H1 (cell line): Measurements from ENCODE around the gene NUB1. TPM values are rescaled to one million over a fixed set of nuclear protein-coding genes. Genes with fewer than 3 reads are reported as not detected.

Experiments used
- BCL11A ChIP-seq, 2 experiments: IDR thresholded peaks; one replicate each; pipeline ENCODE4 v1.6.1; 2011; ENCODE audit warnings: low read depth in 2 of 2, low read length in 2 of 2, mild to moderate bottlenecking in 2 of 2
- HDAC2 ChIP-seq, 2 experiments: fragments of 300-600 bp in 1 of 2; sonication (generic) in 1 of 2; IDR thresholded peaks; 2 replicates each; pipeline ENCODE4 v1.6.1; 2011 to 2012; ENCODE audit warnings: low read depth in 2 of 2, low read length in 2 of 2, mild to moderate bottlenecking in 2 of 2, moderate library complexity in 2 of 2, borderline replicate concordance in 1 of 2, inconsistent platforms in 1 of 2
- HDAC6 ChIP-seq: IDR thresholded peaks from one replicate; pipeline ENCODE4 v1.7.1; 2012; ENCODE audit warnings: low read depth, mild to moderate bottlenecking, inconsistent platforms, low read length, moderate library complexity
- SRF ChIP-seq: IDR thresholded peaks from 2 replicates; pipeline ENCODE4 v1.6.1; 2011; ENCODE audit warnings: mild to moderate bottlenecking, low read depth, low read length, moderate library complexity
- ZNF274 ChIP-seq: IDR thresholded peaks from 2 replicates; pipeline ENCODE4 v1.7.0; 2012; ENCODE audit warnings: low read length, borderline replicate concordance; ENCODE audit errors: extremely low read depth
- polyA plus RNA-seq, 7 experiments: library from polyadenylated mRNA; depleted of rRNA in 3 of 7; stranded (reverse) in 5 of 7; unstranded in 2 of 7; fragments of >200 nt in 5 of 7; fragments of 200-250 nt in 2 of 7; gene quantifications; 1 replicate in 5 of 7; 2 replicates in 1 of 7; 4 replicates in 1 of 7; pipeline versions ENCODE4 v1.2.1 to v1.2.3, GENCODE V29; 2011 to 2013; ENCODE audit warnings: missing spikeins in 2 of 7, mixed read lengths in 2 of 7
- total RNA-seq: library from RNA; stranded (reverse); fragmentation: NEBNext Ultra II Directional; extraction: Animal tissue kit (Norgen Biotek cat#: 25700); gene quantifications from 2 replicates; pipeline ENCODE4 v1.2.1, GENCODE V29; 2021
- TF ChIP-seq, protein P1 (sequence below): fragments of 300-600 bp; sonication (generic); IDR thresholded peaks from 2 replicates; pipeline ENCODE4 v1.7.1; 2012; ENCODE audit warnings: low read length, moderate library complexity, mild to moderate bottlenecking, inconsistent platforms; ENCODE audit not compliant: insufficient replicate concordance
- TF ChIP-seq, protein P2 (sequence below): IDR thresholded peaks from 2 replicates; pipeline ENCODE4 v1.6.1; 2012; ENCODE audit warnings: inconsistent platforms
- TF ChIP-seq, protein P3 (sequence below): IDR thresholded peaks from 2 replicates; pipeline ENCODE4 v1.6.1; 2012; ENCODE audit warnings: low read length, inconsistent platforms

The NUB1 gene
- total and polyA plus RNA-seq, 2 of the 8 experiments (the other 6 are each of a cell fraction or from before 2014, with no cell fraction given) = 22.1 to 43.5 TPM

DNA sequence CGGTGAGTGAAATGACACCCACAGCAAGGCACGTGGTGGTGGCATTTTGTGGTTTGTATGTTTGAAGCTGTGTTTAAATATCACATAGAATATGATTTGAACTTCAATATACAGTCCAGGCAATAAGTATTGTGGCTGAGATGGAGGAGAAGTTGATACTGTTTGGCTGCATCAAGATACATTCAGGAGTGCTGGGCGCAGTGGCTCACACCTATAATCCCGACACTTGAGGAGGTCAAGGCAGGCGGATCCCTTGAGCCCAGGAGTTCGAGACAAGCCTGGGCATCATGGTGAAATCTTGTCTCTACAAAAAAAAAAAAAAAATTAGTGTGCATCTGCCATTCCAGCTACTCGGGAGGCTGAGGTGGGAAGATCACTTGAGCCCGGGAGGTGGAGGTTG is 35.2 kb upstream of the NUB1 start (continued):
- TF ChIP-seq, protein P1, sequence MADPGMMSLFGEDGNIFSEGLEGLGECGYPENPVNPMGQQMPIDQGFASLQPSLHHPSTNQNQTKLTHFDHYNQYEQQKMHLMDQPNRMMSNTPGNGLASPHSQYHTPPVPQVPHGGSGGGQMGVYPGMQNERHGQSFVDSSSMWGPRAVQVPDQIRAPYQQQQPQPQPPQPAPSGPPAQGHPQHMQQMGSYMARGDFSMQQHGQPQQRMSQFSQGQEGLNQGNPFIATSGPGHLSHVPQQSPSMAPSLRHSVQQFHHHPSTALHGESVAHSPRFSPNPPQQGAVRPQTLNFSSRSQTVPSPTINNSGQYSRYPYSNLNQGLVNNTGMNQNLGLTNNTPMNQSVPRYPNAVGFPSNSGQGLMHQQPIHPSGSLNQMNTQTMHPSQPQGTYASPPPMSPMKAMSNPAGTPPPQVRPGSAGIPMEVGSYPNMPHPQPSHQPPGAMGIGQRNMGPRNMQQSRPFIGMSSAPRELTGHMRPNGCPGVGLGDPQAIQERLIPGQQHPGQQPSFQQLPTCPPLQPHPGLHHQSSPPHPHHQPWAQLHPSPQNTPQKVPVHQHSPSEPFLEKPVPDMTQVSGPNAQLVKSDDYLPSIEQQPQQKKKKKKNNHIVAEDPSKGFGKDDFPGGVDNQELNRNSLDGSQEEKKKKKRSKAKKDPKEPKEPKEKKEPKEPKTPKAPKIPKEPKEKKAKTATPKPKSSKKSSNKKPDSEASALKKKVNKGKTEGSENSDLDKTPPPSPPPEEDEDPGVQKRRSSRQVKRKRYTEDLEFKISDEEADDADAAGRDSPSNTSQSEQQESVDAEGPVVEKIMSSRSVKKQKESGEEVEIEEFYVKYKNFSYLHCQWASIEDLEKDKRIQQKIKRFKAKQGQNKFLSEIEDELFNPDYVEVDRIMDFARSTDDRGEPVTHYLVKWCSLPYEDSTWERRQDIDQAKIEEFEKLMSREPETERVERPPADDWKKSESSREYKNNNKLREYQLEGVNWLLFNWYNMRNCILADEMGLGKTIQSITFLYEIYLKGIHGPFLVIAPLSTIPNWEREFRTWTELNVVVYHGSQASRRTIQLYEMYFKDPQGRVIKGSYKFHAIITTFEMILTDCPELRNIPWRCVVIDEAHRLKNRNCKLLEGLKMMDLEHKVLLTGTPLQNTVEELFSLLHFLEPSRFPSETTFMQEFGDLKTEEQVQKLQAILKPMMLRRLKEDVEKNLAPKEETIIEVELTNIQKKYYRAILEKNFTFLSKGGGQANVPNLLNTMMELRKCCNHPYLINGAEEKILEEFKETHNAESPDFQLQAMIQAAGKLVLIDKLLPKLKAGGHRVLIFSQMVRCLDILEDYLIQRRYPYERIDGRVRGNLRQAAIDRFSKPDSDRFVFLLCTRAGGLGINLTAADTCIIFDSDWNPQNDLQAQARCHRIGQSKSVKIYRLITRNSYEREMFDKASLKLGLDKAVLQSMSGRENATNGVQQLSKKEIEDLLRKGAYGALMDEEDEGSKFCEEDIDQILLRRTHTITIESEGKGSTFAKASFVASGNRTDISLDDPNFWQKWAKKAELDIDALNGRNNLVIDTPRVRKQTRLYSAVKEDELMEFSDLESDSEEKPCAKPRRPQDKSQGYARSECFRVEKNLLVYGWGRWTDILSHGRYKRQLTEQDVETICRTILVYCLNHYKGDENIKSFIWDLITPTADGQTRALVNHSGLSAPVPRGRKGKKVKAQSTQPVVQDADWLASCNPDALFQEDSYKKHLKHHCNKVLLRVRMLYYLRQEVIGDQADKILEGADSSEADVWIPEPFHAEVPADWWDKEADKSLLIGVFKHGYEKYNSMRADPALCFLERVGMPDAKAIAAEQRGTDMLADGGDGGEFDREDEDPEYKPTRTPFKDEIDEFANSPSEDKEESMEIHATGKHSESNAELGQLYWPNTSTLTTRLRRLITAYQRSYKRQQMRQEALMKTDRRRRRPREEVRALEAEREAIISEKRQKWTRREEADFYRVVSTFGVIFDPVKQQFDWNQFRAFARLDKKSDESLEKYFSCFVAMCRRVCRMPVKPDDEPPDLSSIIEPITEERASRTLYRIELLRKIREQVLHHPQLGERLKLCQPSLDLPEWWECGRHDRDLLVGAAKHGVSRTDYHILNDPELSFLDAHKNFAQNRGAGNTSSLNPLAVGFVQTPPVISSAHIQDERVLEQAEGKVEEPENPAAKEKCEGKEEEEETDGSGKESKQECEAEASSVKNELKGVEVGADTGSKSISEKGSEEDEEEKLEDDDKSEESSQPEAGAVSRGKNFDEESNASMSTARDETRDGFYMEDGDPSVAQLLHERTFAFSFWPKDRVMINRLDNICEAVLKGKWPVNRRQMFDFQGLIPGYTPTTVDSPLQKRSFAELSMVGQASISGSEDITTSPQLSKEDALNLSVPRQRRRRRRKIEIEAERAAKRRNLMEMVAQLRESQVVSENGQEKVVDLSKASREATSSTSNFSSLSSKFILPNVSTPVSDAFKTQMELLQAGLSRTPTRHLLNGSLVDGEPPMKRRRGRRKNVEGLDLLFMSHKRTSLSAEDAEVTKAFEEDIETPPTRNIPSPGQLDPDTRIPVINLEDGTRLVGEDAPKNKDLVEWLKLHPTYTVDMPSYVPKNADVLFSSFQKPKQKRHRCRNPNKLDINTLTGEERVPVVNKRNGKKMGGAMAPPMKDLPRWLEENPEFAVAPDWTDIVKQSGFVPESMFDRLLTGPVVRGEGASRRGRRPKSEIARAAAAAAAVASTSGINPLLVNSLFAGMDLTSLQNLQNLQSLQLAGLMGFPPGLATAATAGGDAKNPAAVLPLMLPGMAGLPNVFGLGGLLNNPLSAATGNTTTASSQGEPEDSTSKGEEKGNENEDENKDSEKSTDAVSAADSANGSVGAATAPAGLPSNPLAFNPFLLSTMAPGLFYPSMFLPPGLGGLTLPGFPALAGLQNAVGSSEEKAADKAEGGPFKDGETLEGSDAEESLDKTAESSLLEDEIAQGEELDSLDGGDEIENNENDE = no peak
- TF ChIP-seq, protein P2, sequence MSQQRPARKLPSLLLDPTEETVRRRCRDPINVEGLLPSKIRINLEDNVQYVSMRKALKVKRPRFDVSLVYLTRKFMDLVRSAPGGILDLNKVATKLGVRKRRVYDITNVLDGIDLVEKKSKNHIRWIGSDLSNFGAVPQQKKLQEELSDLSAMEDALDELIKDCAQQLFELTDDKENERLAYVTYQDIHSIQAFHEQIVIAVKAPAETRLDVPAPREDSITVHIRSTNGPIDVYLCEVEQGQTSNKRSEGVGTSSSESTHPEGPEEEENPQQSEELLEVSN = no peak
- no peak for TF ChIP-seq SRF
- no peak for TF ChIP-seq ZNF274
- no peak for TF ChIP-seq HDAC6
- TF ChIP-seq, protein P3, sequence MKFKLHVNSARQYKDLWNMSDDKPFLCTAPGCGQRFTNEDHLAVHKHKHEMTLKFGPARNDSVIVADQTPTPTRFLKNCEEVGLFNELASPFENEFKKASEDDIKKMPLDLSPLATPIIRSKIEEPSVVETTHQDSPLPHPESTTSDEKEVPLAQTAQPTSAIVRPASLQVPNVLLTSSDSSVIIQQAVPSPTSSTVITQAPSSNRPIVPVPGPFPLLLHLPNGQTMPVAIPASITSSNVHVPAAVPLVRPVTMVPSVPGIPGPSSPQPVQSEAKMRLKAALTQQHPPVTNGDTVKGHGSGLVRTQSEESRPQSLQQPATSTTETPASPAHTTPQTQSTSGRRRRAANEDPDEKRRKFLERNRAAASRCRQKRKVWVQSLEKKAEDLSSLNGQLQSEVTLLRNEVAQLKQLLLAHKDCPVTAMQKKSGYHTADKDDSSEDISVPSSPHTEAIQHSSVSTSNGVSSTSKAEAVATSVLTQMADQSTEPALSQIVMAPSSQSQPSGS = no peak
- TF ChIP-seq HDAC2 (IDR thresholded peaks at IDR 0.05; ENCODE audit: borderline replicate concordance in 1 of 2, low read depth in 2 of 2, low read length in 2 of 2) = no peak
- no peak for TF ChIP-seq BCL11A (IDR thresholded peaks at IDR 0.05; ENCODE audit: low read depth in 2 of 2, low read length in 2 of 2)
